Cerebellar cortex (tissue), 1 donor: ENCODE data around the gene TMEM63B.
"Not testable (repeated sequence)": the region's sequence is repeated elsewhere in the genome, so short reads cannot be mapped to it uniquely, and the experiment has no call there.

Experiments
- DNase-seq: peaks from one replicate; pipeline ENCODE4 v3.0.0-alpha.2; 2015; ENCODE audit warnings: low spot score

The TMEM63B gene

GRCh38 chr6:44172731-44173500 lies 45.6 kb downstream of the TMEM63B start:
- DNase-seq, result peak; percentile 86

- no peak for DNase-seq
Observed at GRCh38 chr6:44176130-44176761, 48.9 kb downstream of the TMEM63B start.

GRCh38 chr6:44176762-44177509 lies 49.6 kb downstream of the TMEM63B start:
- DNase-seq, result no peak

GRCh38 chr6:44177691-44178423 lies 50.5 kb downstream of the TMEM63B start:
- DNase-seq, result no peak

- DNase-seq, result no peak
Observed at GRCh38 chr6:44178424-44179071, 51.2 kb downstream of the TMEM63B start.

- DNase-seq, result no peak
Observed at GRCh38 chr6:44179072-44179536, 51.8 kb downstream of the TMEM63B start.

GRCh38 chr6:44179648-44180047 lies 52.3 kb downstream of the TMEM63B start:
- DNase-seq, result no peak

GRCh38 chr6:44180406-44180805 lies 53.1 kb downstream of the TMEM63B start:
- no peak for DNase-seq

- no peak for DNase-seq
Observed at GRCh38 chr6:44180886-44181285, 53.5 kb downstream of the TMEM63B start.

GRCh38 chr6:44181784-44182183 lies 54.4 kb downstream of the TMEM63B start:
- not testable (repeated sequence) for DNase-seq

- no peak for DNase-seq
Observed at GRCh38 chr6:44182911-44183390, 55.6 kb downstream of the TMEM63B start.

GRCh38 chr6:44183783-44184182 lies 56.4 kb downstream of the TMEM63B start:
- DNase-seq, result no peak

- not testable (repeated sequence) for DNase-seq
Observed at GRCh38 chr6:44185356-44185755, 58.0 kb downstream of the TMEM63B start.

- DNase-seq, result no peak
Observed at GRCh38 chr6:44185953-44186634, 58.7 kb downstream of the TMEM63B start.

GRCh38 chr6:44186635-44187025 lies 59.3 kb downstream of the TMEM63B start:
- DNase-seq, result no peak

GRCh38 chr6:44188819-44189218 lies 61.5 kb downstream of the TMEM63B start:
- DNase-seq, result no peak

- no peak for DNase-seq
Observed at GRCh38 chr6:44189257-44189656, 61.9 kb downstream of the TMEM63B start.

GRCh38 chr6:44190715-44191114 lies 63.4 kb downstream of the TMEM63B start:
- no peak for DNase-seq

- DNase-seq, result no peak
Observed at GRCh38 chr6:44192428-44193041, 65.2 kb downstream of the TMEM63B start.

- no peak for DNase-seq
Observed at GRCh38 chr6:44193307-44193910, 66.1 kb downstream of the TMEM63B start.
